HG03520 (cell line): ENCODE data around the gene DIAPH1.

Experiments used
- ATAC-seq: cut with Tn5 transposase; IDR thresholded peaks from one replicate; pipeline ENCODE4 v1.9.1; 2021; ENCODE audit warnings: mild to moderate bottlenecking, moderate library complexity; ENCODE audit not compliant: unreplicated experiment

The DIAPH1 gene

DNA sequence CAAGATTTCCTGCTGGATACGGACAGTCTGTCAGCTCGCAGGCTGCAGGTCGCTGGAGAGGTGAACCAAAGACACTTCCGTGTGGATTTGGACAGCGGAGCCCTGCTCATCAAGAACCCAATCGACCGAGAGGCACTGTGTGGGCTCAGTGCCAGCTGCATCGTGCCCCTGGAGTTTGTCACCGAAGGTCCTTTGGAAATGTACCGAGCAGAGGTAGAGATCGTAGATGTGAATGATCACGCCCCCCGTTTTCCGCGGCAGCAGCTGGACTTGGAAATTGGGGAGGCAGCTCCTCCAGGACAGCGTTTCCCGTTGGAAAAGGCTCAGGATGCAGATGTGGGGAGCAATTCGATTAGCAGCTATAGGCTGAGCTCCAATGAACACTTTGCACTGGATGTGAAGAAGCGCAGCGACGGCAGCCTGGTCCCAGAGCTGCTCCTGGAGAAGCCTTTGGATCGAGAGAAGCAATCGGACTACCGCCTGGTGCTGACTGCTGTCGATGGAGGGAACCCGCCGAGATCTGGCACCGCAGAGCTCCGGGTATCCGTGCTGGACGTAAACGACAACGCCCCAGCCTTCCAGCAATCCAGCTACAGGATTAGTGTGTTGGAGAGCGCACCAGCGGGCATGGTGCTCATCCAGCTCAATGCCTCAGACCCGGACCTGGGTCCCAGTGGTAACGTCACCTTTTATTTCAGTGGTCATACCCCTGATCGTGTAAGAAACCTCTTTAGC, 133.3 kb downstream of the DIAPH1 start:
- no peak for ATAC-seq

DNA sequence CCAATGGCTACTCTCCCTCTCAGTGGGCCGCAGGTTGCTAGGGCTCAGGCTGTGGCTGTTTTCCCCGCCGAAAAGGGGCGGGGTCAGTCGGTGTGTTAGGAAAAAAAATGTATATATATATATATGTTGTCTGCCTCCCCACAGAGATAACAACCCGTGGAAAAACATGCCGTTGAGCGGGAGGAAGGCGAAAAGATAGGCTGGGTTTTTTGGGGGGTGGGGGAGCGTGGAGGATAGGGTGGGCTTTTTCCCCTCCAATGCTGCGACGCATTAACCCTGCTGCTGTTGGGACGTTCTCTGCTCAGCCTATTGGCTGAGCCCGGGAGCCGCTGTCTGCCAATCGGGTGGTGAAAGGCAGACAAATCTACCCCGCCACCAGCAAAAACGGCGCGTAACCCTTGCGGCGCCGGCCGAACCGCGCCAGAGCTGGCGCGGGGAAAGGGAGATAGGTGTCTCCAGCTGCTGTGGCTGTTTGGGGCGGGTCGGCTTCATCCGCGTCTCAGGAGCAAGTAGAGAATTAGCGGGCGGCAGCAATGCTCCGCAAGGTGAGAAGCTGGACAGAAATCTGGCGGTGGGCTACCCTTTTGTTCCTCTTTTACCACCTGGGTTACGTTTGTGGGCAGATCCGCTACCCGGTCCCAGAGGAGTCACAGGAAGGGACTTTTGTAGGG, 134.0 kb downstream of the DIAPH1 start, which contains the start of gene PCDHGC4:
PCDHGC4 (plus strand) TSS at position 390 of the 671 bp plus-strand sequence; CDS start at position 534, 144 bp downstream.
- ATAC-seq: no peak

- ATAC-seq: no peak
These were observed 134.5 kb downstream of the DIAPH1 start for GRCh38 chr5:141484310-141484640.

GRCh38 chr5:141483902-141484301, 134.9 kb downstream of the DIAPH1 start:
- ATAC-seq: no peak

DNA sequence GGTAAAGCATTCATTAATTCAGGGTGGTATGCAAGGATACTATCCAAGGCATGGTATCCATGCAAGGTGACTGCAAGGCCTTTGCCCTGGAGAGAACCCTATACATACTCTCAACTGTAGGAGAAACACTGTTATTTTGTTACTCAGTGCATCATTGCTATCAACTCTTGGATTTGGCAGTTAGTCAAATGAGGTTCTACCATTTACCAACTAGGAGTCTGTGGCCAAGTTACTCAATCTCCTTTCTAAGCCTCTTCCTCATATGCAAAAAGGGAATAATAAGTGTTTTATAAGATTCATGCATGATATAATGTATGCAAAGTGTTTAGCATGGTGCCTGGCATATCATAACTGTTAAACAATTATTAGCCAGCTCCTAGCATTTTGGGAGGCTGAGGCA, 139.0 kb downstream of the DIAPH1 start:
- ATAC-seq: no peak

DNA sequence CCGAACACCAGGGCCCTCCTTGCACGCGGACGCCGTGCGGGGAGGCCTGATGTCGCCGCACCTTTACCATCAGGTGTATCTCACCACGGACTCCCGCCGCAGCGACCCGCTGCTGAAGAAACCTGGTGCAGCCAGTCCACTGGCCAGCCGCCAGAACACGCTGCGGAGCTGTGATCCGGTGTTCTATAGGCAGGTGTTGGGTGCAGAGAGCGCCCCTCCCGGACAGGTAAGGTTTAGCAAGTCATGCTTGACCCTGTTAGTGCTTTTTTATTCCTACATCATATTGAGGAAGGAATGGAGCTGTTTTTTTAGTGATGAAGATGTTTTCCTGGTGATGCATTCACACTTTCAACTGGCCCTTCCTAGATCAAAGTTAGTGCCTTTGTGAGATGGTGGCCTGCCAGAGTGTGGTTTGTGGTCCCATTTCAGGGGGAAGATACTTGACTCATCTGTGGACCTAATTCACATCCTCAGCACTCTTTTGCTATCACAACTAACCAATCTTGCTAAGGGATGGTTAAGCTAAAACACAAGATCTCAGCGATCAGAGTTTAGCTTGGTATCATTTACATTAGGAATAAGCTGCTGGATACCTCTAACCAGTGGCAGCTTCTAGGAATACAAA, 140.4 kb downstream of the DIAPH1 start:
- no peak for ATAC-seq

GRCh38 chr5:141477815-141478214, 141.0 kb downstream of the DIAPH1 start:
- no peak for ATAC-seq

DNA sequence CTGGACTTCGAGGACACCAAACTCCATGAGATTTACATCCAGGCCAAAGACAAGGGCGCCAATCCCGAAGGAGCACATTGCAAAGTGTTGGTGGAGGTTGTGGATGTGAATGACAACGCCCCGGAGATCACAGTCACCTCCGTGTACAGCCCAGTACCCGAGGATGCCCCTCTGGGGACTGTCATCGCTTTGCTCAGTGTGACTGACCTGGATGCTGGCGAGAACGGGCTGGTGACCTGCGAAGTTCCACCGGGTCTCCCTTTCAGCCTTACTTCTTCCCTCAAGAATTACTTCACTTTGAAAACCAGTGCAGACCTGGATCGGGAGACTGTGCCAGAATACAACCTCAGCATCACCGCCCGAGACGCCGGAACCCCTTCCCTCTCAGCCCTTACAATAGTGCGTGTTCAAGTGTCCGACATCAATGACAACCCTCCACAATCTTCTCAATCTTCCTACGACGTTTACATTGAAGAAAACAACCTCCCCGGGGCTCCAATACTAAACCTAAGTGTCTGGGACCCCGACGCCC, 141.7 kb downstream of the DIAPH1 start:
- no peak for ATAC-seq

GRCh38 chr5:141476132-141476911, 142.5 kb downstream of the DIAPH1 start:
- peak; percentile 17 for ATAC-seq

GRCh38 chr5:141475625-141476131, 143.1 kb downstream of the DIAPH1 start, which contains the start of gene PCDHGC3:
PCDHGC3 (plus strand) TSS chr5:141475966; CDS start chr5:141476117, 151 bp downstream.
- ATAC-seq: peak; percentile 98

DNA sequence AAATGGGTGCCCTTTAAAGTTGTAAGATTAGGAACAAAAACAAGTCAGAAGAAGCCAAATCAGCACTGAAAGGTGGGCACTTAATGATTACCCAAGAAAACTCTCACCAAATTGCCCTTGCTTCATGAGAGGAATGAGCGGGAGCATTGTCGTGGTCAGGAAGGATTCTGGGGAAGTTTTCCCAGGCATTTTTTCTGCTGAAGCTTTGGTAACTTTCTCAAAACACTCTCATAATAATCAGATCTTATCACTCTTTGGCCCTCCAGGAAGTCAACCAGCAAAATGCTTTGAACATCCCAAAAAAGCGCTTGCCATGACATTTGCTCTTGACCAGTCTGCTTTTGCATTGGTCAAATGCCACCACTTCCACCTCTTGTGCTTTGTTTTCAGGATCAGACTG, 153.4 kb downstream of the DIAPH1 start:
- no peak for ATAC-seq
